H1 (cell line): ENCODE data around the gene ARHGAP28. TPM values are rescaled to one million over a fixed set of nuclear protein-coding genes. Genes with fewer than 3 reads are reported as not detected.
A peak's percentile ranks its signal among the peaks of the same experiment; 100 is the strongest.

Experiments
- CTCF ChIA-PET: fragments of 300-600 bp; sonication (Branson Sonifier 250); formaldehyde crosslinking; loops from one replicate; lab custom pipeline; 2021; ENCODE audit not compliant: partially characterized antibody; lab: Charles Lee
- POLR2A ChIA-PET: fragments of 300-600 bp; sonication (Branson Sonifier 250); formaldehyde crosslinking; loops from one replicate; lab custom pipeline; 2021; ENCODE audit warnings: inconsistent platforms; ENCODE audit not compliant: partially characterized antibody; lab: Charles Lee
- DNase-seq, 2 experiments: peaks; one replicate each; pipeline versions ENCODE4 v3.0.0 to v3.0.0-alpha.2; 2010 to 2022; ENCODE audit warnings: low spot score in 2 of 2, low read depth in 1 of 2, mixed read lengths in 1 of 2
- FAIRE-seq: peaks from 2 replicates; lab custom pipeline; 2011; peaks lifted over from hg19 to GRCh38; lab: Jason Lieb, UNC
- H2AFZ ChIP-seq: 2 replicates; pipeline ENCODE4 v1.8.1; 2012; ENCODE audit warnings: low read length, inconsistent platforms
- H2AK5ac ChIP-seq: 2 replicates; pipeline ENCODE4 v1.6.1; 2013; ENCODE audit warnings: low read depth, low read length
- H2BK120ac ChIP-seq: replicated peaks from 2 replicates; pipeline ENCODE3; 2013; ENCODE audit warnings: low read depth, low read length, inconsistent platforms
- H2BK12ac ChIP-seq: 2 replicates; pipeline ENCODE4 v1.6.1; 2013; ENCODE audit warnings: low read depth, low read length
- H2BK15ac ChIP-seq: 2 replicates; pipeline ENCODE4 v1.6.1; 2013; ENCODE audit warnings: low read length
- H2BK20ac ChIP-seq: 2 replicates; pipeline ENCODE4 v1.6.1; 2013; ENCODE audit warnings: low read length
- H2BK5ac ChIP-seq: 2 replicates; pipeline ENCODE4 v1.6.1; 2013; ENCODE audit warnings: low read depth, low read length
- H3K14ac ChIP-seq: 2 replicates; pipeline ENCODE4 v1.6.1; 2013; ENCODE audit warnings: inconsistent platforms; ENCODE audit not compliant: insufficient read length
- H3K18ac ChIP-seq: 2 replicates; pipeline ENCODE4 v1.6.1; 2013; ENCODE audit warnings: low read length; ENCODE audit errors: extremely low read depth
- H3K23ac ChIP-seq: 2 replicates; pipeline ENCODE4 v1.6.1; 2013; ENCODE audit warnings: inconsistent platforms; ENCODE audit not compliant: insufficient read length
- H3K23me2 ChIP-seq: 2 replicates; pipeline ENCODE4 v1.6.1; 2013; ENCODE audit warnings: low read depth, low read length
- H3K27ac ChIP-seq: 2 replicates; pipeline ENCODE4 v1.6.1; 2011; ENCODE audit warnings: low read depth, low read length, inconsistent platforms
- H3K27me3 ChIP-seq, 4 experiments: replicated peaks in 1 of 4; 1 replicate in 1 of 4; 2 replicates in 3 of 4; pipeline versions ENCODE4 v1.6.1 to v1.8.1; 2011 to 2013; ENCODE audit warnings: low read length in 3 of 4, mild to moderate bottlenecking in 3 of 4, inconsistent platforms in 2 of 4, mixed read lengths in 2 of 4, moderate library complexity in 1 of 4; ENCODE audit not compliant: control insufficient read depth in 3 of 4, insufficient read depth in 3 of 4; ENCODE audit errors: extremely low read depth in 1 of 4
- H3K36me3 ChIP-seq, 4 experiments: 2 replicates each; pipeline versions ENCODE4 v1.6.1 to v1.8.1; 2011 to 2013; ENCODE audit warnings: mild to moderate bottlenecking in 4 of 4, low read length in 3 of 4, moderate library complexity in 2 of 4, control low read depth in 1 of 4, inconsistent platforms in 1 of 4; ENCODE audit not compliant: insufficient read depth in 4 of 4, control insufficient read depth in 2 of 4
- H3K4ac ChIP-seq: replicated peaks from 2 replicates; pipeline ENCODE3; 2013; ENCODE audit warnings: low read length, low read depth, mixed read lengths, inconsistent platforms; ENCODE audit not compliant: insufficient read length
- H3K4me1 ChIP-seq, 4 experiments: replicated peaks in 1 of 4; 1 replicate in 1 of 4; 2 replicates in 3 of 4; pipeline versions ENCODE4 v1.6.1 to v1.8.1; 2011 to 2013; ENCODE audit warnings: low read length in 3 of 4, inconsistent platforms in 2 of 4, mixed read lengths in 1 of 4; ENCODE audit not compliant: insufficient read depth in 4 of 4, control insufficient read depth in 3 of 4
- H3K4me2 ChIP-seq, 2 experiments: 2 replicates each; pipeline versions ENCODE4 v1.6.1 to v1.8.1; 2011 to 2013; ENCODE audit warnings: low read depth in 2 of 2, low read length in 2 of 2, control low read depth in 1 of 2, inconsistent platforms in 1 of 2, mild to moderate bottlenecking in 1 of 2; ENCODE audit not compliant: insufficient read depth in 1 of 2
- H3K4me3 ChIP-seq, 4 experiments: fragments of 200-600, 300-600 bp in 1 of 4; sonication (generic), shearing (Covaris generic), sonication (Bioruptor Twin) in 1 of 4; 2 replicates each; pipeline versions ENCODE4 v1.5.1 to v1.8.1; 2011 to 2016; ENCODE audit warnings: low read length in 4 of 4, low read depth in 3 of 4, control low read depth in 2 of 4, inconsistent platforms in 2 of 4, mild to moderate bottlenecking in 2 of 4, mixed read lengths in 1 of 4, moderate library complexity in 1 of 4; ENCODE audit not compliant: insufficient read depth in 2 of 4; ENCODE audit errors: extremely low read depth in 1 of 4
- H3K56ac ChIP-seq: replicated peaks from 2 replicates; pipeline ENCODE3; 2013; ENCODE audit warnings: low read depth, mild to moderate bottlenecking, mixed read lengths, low read length, inconsistent platforms; ENCODE audit not compliant: insufficient read length
- H3K79me1 ChIP-seq: 2 replicates; pipeline ENCODE4 v1.6.1; 2013; ENCODE audit warnings: low read depth, low read length, control low read depth
- H3K79me2 ChIP-seq, 2 experiments: 2 replicates each; pipeline versions ENCODE4 v1.6.1 to v1.8.1; 2012 to 2013; ENCODE audit warnings: low read length in 2 of 2, mild to moderate bottlenecking in 2 of 2, inconsistent platforms in 1 of 2; ENCODE audit not compliant: insufficient read depth in 2 of 2, control insufficient read depth in 1 of 2
- H3K9ac ChIP-seq, 4 experiments: replicated peaks in 1 of 4; 1 replicate in 1 of 4; 2 replicates in 3 of 4; pipeline versions ENCODE4 v1.6.1 to v1.8.1; 2011 to 2013; ENCODE audit warnings: low read depth in 3 of 4, low read length in 3 of 4, control low read depth in 2 of 4, mild to moderate bottlenecking in 2 of 4, moderate library complexity in 2 of 4, inconsistent platforms in 1 of 4; ENCODE audit errors: extremely low read depth in 1 of 4
- H3K9me3 ChIP-seq, 2 experiments: 2 replicates each; pipeline versions ENCODE4 v1.6.1 to v1.8.1; 2012 to 2013; ENCODE audit warnings: mild to moderate bottlenecking in 2 of 2, moderate library complexity in 2 of 2, control low read depth in 1 of 2, inconsistent platforms in 1 of 2, low read depth in 1 of 2, low read length in 1 of 2, mixed read lengths in 1 of 2; ENCODE audit not compliant: insufficient read depth in 2 of 2
- H4K20me1 ChIP-seq, 2 experiments: replicated peaks in 1 of 2; 2 replicates each; pipeline versions ENCODE3 to v1.8.1; 2011 to 2013; ENCODE audit warnings: inconsistent platforms in 2 of 2, low read length in 2 of 2, mild to moderate bottlenecking in 1 of 2; ENCODE audit not compliant: insufficient read depth in 2 of 2, control insufficient read depth in 1 of 2
- H4K5ac ChIP-seq: 2 replicates; pipeline ENCODE4 v1.6.1; 2013; ENCODE audit warnings: low read length, low read depth, mixed read lengths, inconsistent platforms; ENCODE audit not compliant: insufficient read length
- H4K8ac ChIP-seq: 2 replicates; pipeline ENCODE4 v1.8.0; 2013; ENCODE audit warnings: mild to moderate bottlenecking, moderate library complexity, low read length, inconsistent platforms; ENCODE audit not compliant: insufficient read depth; ENCODE audit errors: extremely low read depth
- H4K91ac ChIP-seq: replicated peaks from 2 replicates; pipeline ENCODE3; 2013; ENCODE audit warnings: low read length, mixed read lengths, inconsistent platforms; ENCODE audit not compliant: insufficient read length
- BRCA1 ChIP-seq: IDR thresholded peaks from 2 replicates; pipeline ENCODE4 v1.6.1; 2012; ENCODE audit warnings: low read depth, low read length, improper control_type of control experiment
- CHD2 ChIP-seq: IDR thresholded peaks from 2 replicates; pipeline ENCODE4 v1.6.1; 2012; ENCODE audit warnings: low read length, improper control_type of control experiment
- E2F6 ChIP-seq: IDR thresholded peaks from 2 replicates; pipeline ENCODE4 v1.6.1; 2012; ENCODE audit warnings: inconsistent platforms
- EGR1 ChIP-seq: IDR thresholded peaks from 2 replicates; pipeline ENCODE4 v1.6.1; 2011; ENCODE audit warnings: low read depth, low read length, borderline replicate concordance
- FOSL1 ChIP-seq: IDR thresholded peaks from 2 replicates; pipeline ENCODE4 v1.6.1; 2011; ENCODE audit warnings: mild to moderate bottlenecking, low read depth, low read length, moderate library complexity; ENCODE audit not compliant: insufficient read depth
- JUN ChIP-seq: IDR thresholded peaks from 2 replicates; pipeline ENCODE4 v1.6.1; 2011; ENCODE audit warnings: low read depth, mild to moderate bottlenecking, improper control_type of control experiment, low read length
- POU5F1 ChIP-seq: IDR thresholded peaks from 2 replicates; pipeline ENCODE4 v1.6.1; 2011; ENCODE audit warnings: low read depth, mild to moderate bottlenecking, low read length, moderate library complexity
- RNF2 ChIP-seq: fragments of 200-900, 300-1000 bp; sonication (generic); IDR thresholded peaks from 2 replicates; pipeline ENCODE4 v1.7.1; 2016; ENCODE audit warnings: borderline replicate concordance, low read depth, mild to moderate bottlenecking, antibody characterized with exemption, low read length; ENCODE audit not compliant: poor library complexity, severe bottlenecking; ENCODE audit errors: missing control alignments
- SUZ12 ChIP-seq: fragments of 200-600 bp; sonication (generic); IDR thresholded peaks from 2 replicates; pipeline ENCODE4 v1.6.1; 2012; ENCODE audit warnings: mild to moderate bottlenecking, inconsistent platforms, low read length, moderate library complexity, mixed read lengths
- WGBS, 2 experiments: shearing (Covaris generic) in 1 of 2; methylation state at CpG; one replicate each; pipeline versions ENCODE4 v1.1.6 to v1.1.7; 2013 to 2015; ENCODE audit warnings: low lambda C conversion rate in 2 of 2, mixed read lengths in 2 of 2, inconsistent platforms in 1 of 2, low coverage in 1 of 2, missing lambda C conversion rate in 1 of 2; ENCODE audit not compliant: insufficient replicate concordance in 2 of 2, insufficient coverage in 1 of 2, insufficient read length in 1 of 2; ENCODE audit errors: extremely low coverage in 1 of 2, missing lambda C conversion rate in 1 of 2; 5-methylcytosine and 5-hydroxymethylcytosine counted together
- polyA plus RNA-seq, 7 experiments: library from polyadenylated mRNA; depleted of rRNA in 3 of 7; stranded (reverse) in 5 of 7; unstranded in 2 of 7; fragments of >200 nt in 5 of 7; fragments of 200-250 nt in 2 of 7; gene quantifications; 1 replicate in 5 of 7; 2 replicates in 1 of 7; 4 replicates in 1 of 7; pipeline versions ENCODE4 v1.2.1 to v1.2.3, GENCODE V29; 2011 to 2013; ENCODE audit warnings: missing spikeins in 2 of 7, mixed read lengths in 2 of 7
- total RNA-seq: library from RNA; stranded (reverse); fragmentation: NEBNext Ultra II Directional; extraction: Animal tissue kit (Norgen Biotek cat#: 25700); gene quantifications from 2 replicates; pipeline ENCODE4 v1.2.1, GENCODE V29; 2021

ARHGAP28 gene
- total and polyA plus RNA-seq, 2 of the 8 experiments (the other 6 are each of a cell fraction or from before 2014, with no cell fraction given), result 2.9 to 14.4 TPM

GRCh38 chr18:6857300-6857699, 127.8 kb downstream of the ARHGAP28 start:
- H3K9me3 ChIP-seq, result peaks cover 6 to 8% of the 10 kb centered on the region in 2 experiments; a peak in 2 of 4 replicates
- peak overlapping the region; percentile 77; the same call in 1 of the 2 replicates for H2AK5ac ChIP-seq
- FAIRE-seq (no peak), DNase-seq (no peak)
- no peak overlapping the region for H3K4me2 ChIP-seq
- H3K79me1 ChIP-seq, result no peaks in the 10 kb centered on the region; the same call in 1 of the 2 replicates
- peaks cover 0 to 3% (median 0%) of the 10 kb centered on the region in 4 experiments; a peak in 1 of 8 replicates for H3K36me3 ChIP-seq
- no peaks in the 10 kb centered on the region for H3K23me2 ChIP-seq
- H2BK12ac ChIP-seq, result no peak overlapping the region; the same call in 1 of the 2 replicates
- no peak overlapping the region for H4K91ac ChIP-seq
- CTCF ChIA-PET, result interaction anchor here (0.6 to 1.9 kb wide), 5 partner anchors 12 to 314 kb away, joined by 3 to 5 read pairs (median 3); no protein-coding TSS in a partner anchor
- no peak overlapping the region for H3K56ac ChIP-seq
- POLR2A ChIA-PET, result no interaction called here
- H4K20me1 ChIP-seq, result no peaks in the 10 kb centered on the region
- H3K14ac ChIP-seq, result no peak overlapping the region
- H4K5ac ChIP-seq, result no peak overlapping the region
- WGBS, 2 experiments, result 86% methylated on average over 12 of the region's 12 CpGs; no CpG with 5 or more reads in 1 of the 2 experiments
- no peak overlapping the region for H4K8ac ChIP-seq
- no peak overlapping the region for H3K4ac ChIP-seq
- no peak overlapping the region for H2BK20ac ChIP-seq
- no peak overlapping the region for H2BK15ac ChIP-seq
- no peak overlapping the region for H3K4me3 ChIP-seq
- peaks cover 2 to 10% (median 8%) of the 10 kb centered on the region in 4 experiments for H3K4me1 ChIP-seq
- no peaks in the 10 kb centered on the region for H3K27me3 ChIP-seq
- H3K9ac ChIP-seq, result no peak overlapping the region
- no peaks in the 10 kb centered on the region for H3K79me2 ChIP-seq
- no peak overlapping the region for H2BK5ac ChIP-seq
- no peak overlapping the region for H3K18ac ChIP-seq
- H2AFZ ChIP-seq, result no peak overlapping the region
- H3K23ac ChIP-seq, result no peak overlapping the region
- no peak overlapping the region for H2BK120ac ChIP-seq
- H3K27ac ChIP-seq, result no peak overlapping the region
- TF ChIP-seq CHD2 (no peak), POU5F1 (no peak), BRCA1 (no peak), RNF2 (no peak), E2F6 (no peak), SUZ12 (no peak), FOSL1 (no peak), JUN (no peak), EGR1 (no peak)
